ENCODE data around the gene MYH13. TPM values are rescaled to one million over a fixed set of nuclear protein-coding genes. Genes with fewer than 3 reads are reported as not detected.

MYH13 gene
- total RNA-seq, 1 experiment from 2014 or later = not detected

GRCh38 chr17:10354651-10355050 is 18.2 kb downstream of the MYH13 start:
- no peak for DNase-seq (ENCODE audit: low spot score)
- in situ Hi-C loops (cut with HindIII; ENCODE audit: low sequenced_read_pairs) = no loop called here

- in situ Hi-C loops (cut with HindIII; ENCODE audit: low sequenced_read_pairs) = no loop called here
- no peak for DNase-seq (ENCODE audit: low spot score)
Observed at GRCh38 chr17:10352893-10353292, 19.9 kb downstream of the MYH13 start.

GRCh38 chr17:10349403-10349802 is 23.4 kb downstream of the MYH13 start:
- DNase-seq (ENCODE audit: low spot score) = no peak

GRCh38 chr17:10344816-10345215 is 28.0 kb downstream of the MYH13 start:
- DNase-seq (ENCODE audit: low spot score) = no peak
- in situ Hi-C loops (cut with HindIII; ENCODE audit: low sequenced_read_pairs) = no loop called here

More at GRCh38 chr17:10349403-10349802, 23.4 kb downstream of the MYH13 start:
- in situ Hi-C loops (cut with HindIII; ENCODE audit: low sequenced_read_pairs) = no loop called here

GRCh38 chr17:10339051-10339450 is 33.8 kb downstream of the MYH13 start:
- no peak for DNase-seq (ENCODE audit: low spot score)
- in situ Hi-C loops (cut with HindIII; ENCODE audit: low sequenced_read_pairs) = no loop called here

- no peak for DNase-seq (ENCODE audit: low spot score)
- in situ Hi-C loops (cut with HindIII; ENCODE audit: low sequenced_read_pairs) = no loop called here
Observed at GRCh38 chr17:10337976-10338375, 34.8 kb downstream of the MYH13 start.

GRCh38 chr17:10337136-10337535 is 35.7 kb downstream of the MYH13 start:
- in situ Hi-C loops (cut with HindIII; ENCODE audit: low sequenced_read_pairs) = no loop called here
- DNase-seq (ENCODE audit: low spot score) = no peak

GRCh38 chr17:10336393-10336792 is 36.4 kb downstream of the MYH13 start:
- in situ Hi-C loops (cut with HindIII; ENCODE audit: low sequenced_read_pairs) = no loop called here
- no peak for DNase-seq (ENCODE audit: low spot score)

GRCh38 chr17:10332515-10332914 is 40.3 kb downstream of the MYH13 start:
- in situ Hi-C loops (cut with HindIII; ENCODE audit: low sequenced_read_pairs) = no loop called here

GRCh38 chr17:10328971-10329923 is 43.6 kb downstream of the MYH13 start:
- in situ Hi-C loops (cut with HindIII; ENCODE audit: low sequenced_read_pairs) = no loop called here
- no peak for DNase-seq (ENCODE audit: low spot score)

More at GRCh38 chr17:10332515-10332914, 40.3 kb downstream of the MYH13 start:
- DNase-seq (ENCODE audit: low spot score) = no peak

- DNase-seq (ENCODE audit: low spot score) = no peak
- in situ Hi-C loops (cut with HindIII; ENCODE audit: low sequenced_read_pairs) = no loop called here
Observed at GRCh38 chr17:10328206-10328605, 44.6 kb downstream of the MYH13 start.

- peak; percentile 32 for DNase-seq (ENCODE audit: low spot score)
- in situ Hi-C loops (cut with HindIII; ENCODE audit: low sequenced_read_pairs) = no loop called here
Observed at GRCh38 chr17:10327640-10328039, 45.2 kb downstream of the MYH13 start.

- in situ Hi-C loops (cut with HindIII; ENCODE audit: low sequenced_read_pairs) = no loop called here
- DNase-seq (ENCODE audit: low spot score) = no peak
Observed at GRCh38 chr17:10325031-10325695, 47.6 kb downstream of the MYH13 start.

GRCh38 chr17:10323812-10324610 is 48.8 kb downstream of the MYH13 start:
- in situ Hi-C loops (cut with HindIII; ENCODE audit: low sequenced_read_pairs) = no loop called here
- DNase-seq (ENCODE audit: low spot score) = no peak

- in situ Hi-C loops (cut with HindIII; ENCODE audit: low sequenced_read_pairs) = no loop called here
- DNase-seq (ENCODE audit: low spot score) = no peak
Observed at GRCh38 chr17:10318535-10318934, 54.3 kb downstream of the MYH13 start.

- DNase-seq (ENCODE audit: low spot score) = no peak
- in situ Hi-C loops (cut with HindIII; ENCODE audit: low sequenced_read_pairs) = no loop called here
Observed at GRCh38 chr17:10317543-10317834, 55.3 kb downstream of the MYH13 start.

GRCh38 chr17:10316801-10317542 is 55.8 kb downstream of the MYH13 start:
- in situ Hi-C loops (cut with HindIII; ENCODE audit: low sequenced_read_pairs) = no loop called here
- peak; percentile 18 for DNase-seq (ENCODE audit: low spot score)

GRCh38 chr17:10314329-10314728 is 58.5 kb downstream of the MYH13 start:
- DNase-seq (ENCODE audit: low spot score) = no peak
- in situ Hi-C loops (cut with HindIII; ENCODE audit: low sequenced_read_pairs) = no loop called here

GRCh38 chr17:10313037-10313672 is 59.7 kb downstream of the MYH13 start:
- in situ Hi-C loops (cut with HindIII; ENCODE audit: low sequenced_read_pairs) = no loop called here

More at GRCh38 chr17:10313037-10313672, 59.7 kb downstream of the MYH13 start:
- no peak for DNase-seq (ENCODE audit: low spot score)

All from G401 (cell line).